ENCODE measurements around the gene SLC7A5. TPM values are rescaled to one million over a fixed set of nuclear protein-coding genes. Genes with fewer than 3 reads are reported as not detected.

SLC7A5 gene
- total and polyA plus RNA-seq, 2 donors (not counting 3 experiments of a cell fraction or from before 2014, with no cell fraction given) = 14.1 to 29.2 TPM

DNA sequence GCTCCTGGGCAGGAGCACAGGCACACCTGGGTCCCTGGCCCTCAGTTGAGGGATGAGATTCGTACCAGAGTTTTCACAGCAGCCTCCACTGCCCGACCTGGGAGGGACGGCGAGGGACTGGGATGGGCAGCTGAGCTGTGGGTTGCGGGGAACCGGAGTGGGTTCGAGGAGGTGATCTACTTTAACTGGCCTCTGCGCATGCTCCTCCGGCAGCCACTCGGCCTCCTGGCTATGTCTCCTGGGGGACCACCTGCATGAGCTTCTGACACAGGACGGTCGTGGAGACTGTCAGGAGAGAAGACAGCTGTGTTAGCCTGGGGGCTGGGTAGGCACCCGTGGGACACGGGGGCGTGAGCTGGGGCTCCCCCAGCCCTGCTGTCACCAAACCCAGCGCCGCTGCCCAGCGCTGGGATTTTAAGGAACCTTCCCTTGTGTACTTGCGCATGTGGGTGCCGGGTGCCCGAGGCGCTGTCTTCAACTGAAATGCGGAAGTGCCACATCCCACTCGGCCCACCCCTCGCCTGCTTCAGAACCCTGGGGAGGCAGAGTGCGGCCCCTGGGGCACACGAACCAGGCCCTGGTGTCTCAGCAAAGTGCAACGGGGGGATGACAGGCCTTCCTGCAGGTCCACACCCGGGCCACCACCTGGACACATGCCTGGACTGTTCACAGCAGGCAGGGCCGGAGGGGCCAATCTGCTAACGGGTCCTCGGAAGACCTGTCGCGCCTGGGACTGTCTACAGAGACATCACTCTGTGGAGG, 36.4 kb downstream of the SLC7A5 start:
- no peak overlapping the region for H3K27ac ChIP-seq (ENCODE audit: insufficient read depth, low read depth, low read length)
- no peak overlapping the region for H3K4me2 ChIP-seq (ENCODE audit: insufficient read depth, low read length)
- H3K27me3 ChIP-seq (ENCODE audit: control insufficient read depth in 2 of 2, insufficient read depth in 2 of 2, low read length in 2 of 2) = no peaks in the 10 kb centered on the region
- H3K79me2 ChIP-seq (ENCODE audit: control insufficient read depth, insufficient read depth, low read length) = no peaks in the 10 kb centered on the region
- no peak overlapping the region for H3K9ac ChIP-seq (replicated peaks; ENCODE audit: extremely low read depth, insufficient read depth, low read length)
- intact Hi-C loops (cut with micrococcal nuclease) = no loop called here
- H3K4me3 ChIP-seq (replicated peaks in 1 of 3; ENCODE audit: insufficient read depth in 1 of 3, low read depth in 1 of 3, low read length in 3 of 3) = no peak overlapping the region
- H2AFZ ChIP-seq (ENCODE audit: low read depth, low read length) = no peak overlapping the region
- no peaks in the 10 kb centered on the region for H3K9me3 ChIP-seq (replicated peaks; ENCODE audit: control insufficient read depth, insufficient read depth, low read length)
- peaks cover 3 to 10% of the 10 kb centered on the region in 2 experiments for H3K36me3 ChIP-seq (ENCODE audit: control insufficient read depth in 2 of 2, extremely low read depth in 1 of 2, insufficient read depth in 2 of 2, low read length in 2 of 2)
- H3K4me1 ChIP-seq (ENCODE audit: control insufficient read depth, extremely low read depth, insufficient read depth, low read length) = peaks cover 19% of the 10 kb centered on the region
- H4K20me1 ChIP-seq (replicated peaks; ENCODE audit: control insufficient read depth, extremely low read depth, insufficient read depth, low read length) = no peaks in the 10 kb centered on the region
- dilution Hi-C loops (cut with MboI; ENCODE audit: extremely low pct_ligation_motif_present, low sequenced_read_pairs) = no loop called here
- POLR2A ChIA-PET = interaction anchor here (0.6 kb wide), 1 partner anchor 26 kb away, joined by 3 read pairs; no protein-coding TSS in a partner anchor
- BruUV-seq (replicated peaks) = no TSS peak
- TF ChIP-seq POLR2AphosphoS5 (IDR thresholded peaks at IDR 0.05; ENCODE audit: insufficient read depth, low read depth, low read length) (no peak), GATA2 (IDR thresholded peaks at IDR 0.05; ENCODE audit: insufficient read depth, insufficient read length, low read depth, low read length) (no peak), EZH2 (IDR thresholded peaks at IDR 0.05; ENCODE audit: borderline replicate concordance, low read depth, low read length, severe bottlenecking) (no peak), JUN (IDR thresholded peaks at IDR 0.05; ENCODE audit: borderline replicate concordance, insufficient read depth, insufficient read length, low read depth) (no peak), MYC (IDR thresholded peaks at IDR 0.05; ENCODE audit: low read depth, low read length) (no peak), FOS (IDR thresholded peaks at IDR 0.05; ENCODE audit: borderline replicate concordance, insufficient read depth, low read length) (no peak), POLR2A (IDR thresholded peaks at IDR 0.05; ENCODE audit: low read depth, low read length) (no peak)
- TF ChIP-seq, protein P1, sequence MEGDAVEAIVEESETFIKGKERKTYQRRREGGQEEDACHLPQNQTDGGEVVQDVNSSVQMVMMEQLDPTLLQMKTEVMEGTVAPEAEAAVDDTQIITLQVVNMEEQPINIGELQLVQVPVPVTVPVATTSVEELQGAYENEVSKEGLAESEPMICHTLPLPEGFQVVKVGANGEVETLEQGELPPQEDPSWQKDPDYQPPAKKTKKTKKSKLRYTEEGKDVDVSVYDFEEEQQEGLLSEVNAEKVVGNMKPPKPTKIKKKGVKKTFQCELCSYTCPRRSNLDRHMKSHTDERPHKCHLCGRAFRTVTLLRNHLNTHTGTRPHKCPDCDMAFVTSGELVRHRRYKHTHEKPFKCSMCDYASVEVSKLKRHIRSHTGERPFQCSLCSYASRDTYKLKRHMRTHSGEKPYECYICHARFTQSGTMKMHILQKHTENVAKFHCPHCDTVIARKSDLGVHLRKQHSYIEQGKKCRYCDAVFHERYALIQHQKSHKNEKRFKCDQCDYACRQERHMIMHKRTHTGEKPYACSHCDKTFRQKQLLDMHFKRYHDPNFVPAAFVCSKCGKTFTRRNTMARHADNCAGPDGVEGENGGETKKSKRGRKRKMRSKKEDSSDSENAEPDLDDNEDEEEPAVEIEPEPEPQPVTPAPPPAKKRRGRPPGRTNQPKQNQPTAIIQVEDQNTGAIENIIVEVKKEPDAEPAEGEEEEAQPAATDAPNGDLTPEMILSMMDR (IDR thresholded peaks at IDR 0.05; ENCODE audit: extremely low read depth in 1 of 2, insufficient read depth in 1 of 2, low read depth in 1 of 2, low read length in 2 of 2) = no peak
- TF ChIP-seq, protein P2, sequence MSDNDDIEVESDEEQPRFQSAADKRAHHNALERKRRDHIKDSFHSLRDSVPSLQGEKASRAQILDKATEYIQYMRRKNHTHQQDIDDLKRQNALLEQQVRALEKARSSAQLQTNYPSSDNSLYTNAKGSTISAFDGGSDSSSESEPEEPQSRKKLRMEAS (IDR thresholded peaks at IDR 0.05; ENCODE audit: insufficient read depth, insufficient read length) = no peak
- CTCF ChIA-PET = interaction anchor here (1.0 to 1.4 kb wide), 3 partner anchors 11 to 26 kb away, joined by 3 to 4 read pairs (median 4); no protein-coding TSS in a partner anchor
- no peaks in the 10 kb centered on the region for H3K9me1 ChIP-seq (replicated peaks; ENCODE audit: control insufficient read depth, extremely low read depth, insufficient read depth, low read length)
- no peak for DNase-seq (ENCODE audit: low read depth, low spot score)
- FAIRE-seq = no peak
